ENCODE results near the gene ZFYVE28. TPM values are rescaled to one million over a fixed set of nuclear protein-coding genes. Genes with fewer than 3 reads are reported as not detected.

Gene ZFYVE28
- total RNA-seq, 2 donors from 2014 or later: 6.6 to 30.2 TPM

DNA sequence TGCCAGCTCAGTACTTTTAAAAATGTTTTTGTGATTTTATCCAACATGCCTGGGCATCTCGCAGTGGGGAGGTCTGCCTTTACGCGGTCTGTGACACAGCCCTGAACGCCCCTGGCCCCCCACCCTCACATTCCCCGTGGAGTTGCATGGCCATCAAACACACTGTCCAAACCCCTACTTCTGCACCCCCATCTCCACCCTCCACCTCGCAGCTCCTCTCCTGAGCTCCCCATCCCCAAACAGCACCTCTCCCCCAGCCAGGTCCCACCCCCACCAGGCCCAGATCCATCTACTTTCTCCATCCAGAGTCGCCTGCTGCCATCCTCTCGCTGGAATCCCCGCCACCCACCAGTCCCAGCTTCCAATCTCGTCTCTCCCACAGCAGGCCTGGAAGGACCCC is 9.5 kb downstream of the ZFYVE28 start:
- intact Hi-C loops (cut with DNase I): no loop called here
- Histone ChIP-seq H3K27ac (no peak overlapping the region), H3K36me3 (no peaks in the 10 kb centered on the region), H3K4me3 (no peak overlapping the region), H3K27me3 (replicated peaks; ENCODE audit: insufficient read depth) (no peaks in the 10 kb centered on the region), H3K9me3 (no peaks in the 10 kb centered on the region), H3K4me1 (replicated peaks) (peaks cover 2% of the 10 kb centered on the region)
- no peak for DNase-seq (ENCODE audit: low spot score)
- TF ChIP-seq POLR2AphosphoS5 (IDR thresholded peaks at IDR 0.05) (no peak), POLR2A (IDR thresholded peaks at IDR 0.05) (no peak)
- TF ChIP-seq, protein P1, sequence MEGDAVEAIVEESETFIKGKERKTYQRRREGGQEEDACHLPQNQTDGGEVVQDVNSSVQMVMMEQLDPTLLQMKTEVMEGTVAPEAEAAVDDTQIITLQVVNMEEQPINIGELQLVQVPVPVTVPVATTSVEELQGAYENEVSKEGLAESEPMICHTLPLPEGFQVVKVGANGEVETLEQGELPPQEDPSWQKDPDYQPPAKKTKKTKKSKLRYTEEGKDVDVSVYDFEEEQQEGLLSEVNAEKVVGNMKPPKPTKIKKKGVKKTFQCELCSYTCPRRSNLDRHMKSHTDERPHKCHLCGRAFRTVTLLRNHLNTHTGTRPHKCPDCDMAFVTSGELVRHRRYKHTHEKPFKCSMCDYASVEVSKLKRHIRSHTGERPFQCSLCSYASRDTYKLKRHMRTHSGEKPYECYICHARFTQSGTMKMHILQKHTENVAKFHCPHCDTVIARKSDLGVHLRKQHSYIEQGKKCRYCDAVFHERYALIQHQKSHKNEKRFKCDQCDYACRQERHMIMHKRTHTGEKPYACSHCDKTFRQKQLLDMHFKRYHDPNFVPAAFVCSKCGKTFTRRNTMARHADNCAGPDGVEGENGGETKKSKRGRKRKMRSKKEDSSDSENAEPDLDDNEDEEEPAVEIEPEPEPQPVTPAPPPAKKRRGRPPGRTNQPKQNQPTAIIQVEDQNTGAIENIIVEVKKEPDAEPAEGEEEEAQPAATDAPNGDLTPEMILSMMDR (IDR thresholded peaks at IDR 0.05): no peak
- 64% methylated on average over 10 of the region's 10 CpGs for WGBS

DNA sequence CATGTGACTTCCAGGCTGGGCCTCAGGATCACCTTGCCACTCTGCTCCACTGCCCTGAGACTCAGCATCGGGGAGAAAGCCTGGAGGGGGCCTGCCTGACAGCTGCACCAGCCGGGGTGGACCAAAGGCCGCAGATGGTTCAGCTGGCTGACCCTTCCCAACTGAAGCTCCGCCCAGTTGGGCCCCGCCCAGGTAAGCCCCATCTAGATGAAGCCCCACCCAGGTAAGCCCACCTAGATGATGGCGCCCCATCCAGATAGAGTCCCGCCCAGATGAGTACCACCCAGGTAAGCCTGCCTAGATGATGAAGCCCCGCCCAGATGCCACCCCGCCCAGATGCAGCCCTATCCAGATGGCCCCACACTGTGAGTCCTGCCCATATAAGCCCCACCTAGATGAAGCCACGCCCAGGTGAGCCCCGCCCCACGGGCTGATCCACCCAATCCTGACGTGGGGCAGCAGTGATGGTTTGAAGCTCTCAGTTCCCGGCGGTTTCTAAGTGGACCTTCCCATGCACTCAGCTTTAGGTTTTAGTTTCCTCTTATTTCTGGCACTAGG is 10.0 kb downstream of the ZFYVE28 start:
- intact Hi-C loops (cut with DNase I): no loop called here
- DNase-seq (ENCODE audit: low spot score): no peak
- Histone ChIP-seq H3K27ac (no peak overlapping the region), H3K36me3 (no peaks in the 10 kb centered on the region), H3K4me3 (no peak overlapping the region), H3K27me3 (replicated peaks; ENCODE audit: insufficient read depth) (no peaks in the 10 kb centered on the region), H3K9me3 (no peaks in the 10 kb centered on the region), H3K4me1 (replicated peaks) (peaks cover 2% of the 10 kb centered on the region)
- TF ChIP-seq POLR2AphosphoS5 (IDR thresholded peaks at IDR 0.05): no peak
- TF ChIP-seq, protein P1 (IDR thresholded peaks at IDR 0.05): no peak
- TF ChIP-seq POLR2A (IDR thresholded peaks at IDR 0.05): no peak
- 84% methylated on average over 15 of the region's 15 CpGs for WGBS

DNA sequence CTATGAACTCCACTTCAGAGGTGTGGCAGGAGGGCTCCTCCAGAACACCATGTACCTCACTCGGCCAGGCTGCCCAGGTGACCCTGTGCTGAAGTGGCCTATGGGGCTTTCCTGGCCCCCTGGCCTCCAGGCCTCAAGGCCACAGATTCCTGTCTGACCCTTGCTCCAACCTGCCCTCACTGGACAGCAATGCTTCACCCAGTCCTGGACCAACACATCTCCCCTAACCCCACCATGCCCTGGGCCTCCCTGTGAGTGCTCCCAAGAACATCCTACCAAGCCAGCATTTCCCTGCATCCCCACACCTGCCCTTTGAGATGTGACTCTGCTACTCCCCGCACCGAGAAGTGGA is 10.5 kb downstream of the ZFYVE28 start:
- intact Hi-C loops (cut with DNase I): no loop called here
- Histone ChIP-seq H3K36me3 (no peaks in the 10 kb centered on the region), H3K9me3 (no peaks in the 10 kb centered on the region), H3K4me1 (replicated peaks) (peaks cover 2% of the 10 kb centered on the region), H3K27me3 (replicated peaks; ENCODE audit: insufficient read depth) (no peaks in the 10 kb centered on the region), H3K27ac (no peak overlapping the region), H3K4me3 (no peak overlapping the region)
- TF ChIP-seq, protein P1 (IDR thresholded peaks at IDR 0.05): no peak
- TF ChIP-seq POLR2AphosphoS5 (IDR thresholded peaks at IDR 0.05): no peak
- no peak for TF ChIP-seq POLR2A (IDR thresholded peaks at IDR 0.05)
- no peak for DNase-seq (ENCODE audit: low spot score)
- 96% methylated on average over 3 of the region's 3 CpGs for WGBS

DNA sequence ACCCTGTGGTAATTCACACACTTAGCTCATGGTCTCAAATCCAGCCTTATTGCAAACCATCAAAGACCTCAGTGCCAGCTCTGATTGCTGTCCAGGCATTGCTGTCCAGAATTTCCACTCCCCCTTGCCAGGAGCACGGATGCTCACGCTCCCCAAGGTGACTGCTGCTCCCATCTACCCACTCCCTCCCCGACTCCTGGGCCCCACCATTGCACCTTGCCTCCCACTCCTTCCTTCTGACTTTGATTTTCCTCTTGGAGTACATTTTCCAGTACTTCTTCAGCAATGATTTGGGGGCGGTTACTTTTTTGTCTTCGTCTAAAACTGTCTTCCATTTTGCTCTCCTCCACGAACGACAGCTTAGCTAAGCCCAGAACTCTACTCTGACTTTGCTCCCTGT is 11.5 kb downstream of the ZFYVE28 start:
- intact Hi-C loops (cut with DNase I): no loop called here
- Histone ChIP-seq H3K4me1 (replicated peaks) (no peaks in the 10 kb centered on the region), H3K36me3 (no peaks in the 10 kb centered on the region), H3K27me3 (replicated peaks; ENCODE audit: insufficient read depth) (no peaks in the 10 kb centered on the region), H3K27ac (no peak overlapping the region), H3K9me3 (no peaks in the 10 kb centered on the region), H3K4me3 (no peak overlapping the region)
- no peak for TF ChIP-seq POLR2A (IDR thresholded peaks at IDR 0.05)
- TF ChIP-seq, protein P1 (IDR thresholded peaks at IDR 0.05): no peak
- 77% methylated on average over 7 of the region's 7 CpGs for WGBS
- DNase-seq (ENCODE audit: low spot score): no peak

DNA sequence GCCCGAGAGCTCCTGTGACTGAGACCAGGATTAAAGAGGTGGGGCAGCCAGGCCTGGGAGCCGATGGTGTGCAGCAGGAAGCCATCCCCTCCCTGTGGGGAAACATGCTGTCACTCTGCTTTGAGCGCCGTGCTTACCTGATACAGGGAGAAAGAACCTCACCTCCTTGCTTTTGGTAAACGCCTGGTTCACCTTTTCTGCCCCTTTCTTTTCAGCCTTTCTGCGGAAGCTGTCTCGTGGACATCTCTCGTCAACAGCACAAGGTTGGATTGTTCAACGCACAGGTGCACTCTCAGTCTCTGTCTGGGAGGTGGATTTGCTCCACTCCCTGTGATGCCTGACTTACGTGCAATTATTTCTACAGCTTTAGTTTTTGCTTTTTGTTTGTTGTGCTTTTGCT is 12.0 kb downstream of the ZFYVE28 start:
- intact Hi-C loops (cut with DNase I): no loop called here

More for the DNA sequence above, 12.0 kb downstream of the ZFYVE28 start:
- no peak for DNase-seq (ENCODE audit: low spot score)
- Histone ChIP-seq H3K4me1 (replicated peaks) (no peaks in the 10 kb centered on the region), H3K4me3 (no peak overlapping the region), H3K9me3 (no peaks in the 10 kb centered on the region), H3K27me3 (replicated peaks; ENCODE audit: insufficient read depth) (no peaks in the 10 kb centered on the region), H3K36me3 (no peaks in the 10 kb centered on the region), H3K27ac (no peak overlapping the region)
- TF ChIP-seq, protein P1 (IDR thresholded peaks at IDR 0.05): no peak
- TF ChIP-seq POLR2A (IDR thresholded peaks at IDR 0.05) (no peak), POLR2AphosphoS5 (IDR thresholded peaks at IDR 0.05) (no peak)
- 68% methylated on average over 10 of the region's 10 CpGs for WGBS
